ENCODE data around the gene MYLK.

Gene MYLK

DNA sequence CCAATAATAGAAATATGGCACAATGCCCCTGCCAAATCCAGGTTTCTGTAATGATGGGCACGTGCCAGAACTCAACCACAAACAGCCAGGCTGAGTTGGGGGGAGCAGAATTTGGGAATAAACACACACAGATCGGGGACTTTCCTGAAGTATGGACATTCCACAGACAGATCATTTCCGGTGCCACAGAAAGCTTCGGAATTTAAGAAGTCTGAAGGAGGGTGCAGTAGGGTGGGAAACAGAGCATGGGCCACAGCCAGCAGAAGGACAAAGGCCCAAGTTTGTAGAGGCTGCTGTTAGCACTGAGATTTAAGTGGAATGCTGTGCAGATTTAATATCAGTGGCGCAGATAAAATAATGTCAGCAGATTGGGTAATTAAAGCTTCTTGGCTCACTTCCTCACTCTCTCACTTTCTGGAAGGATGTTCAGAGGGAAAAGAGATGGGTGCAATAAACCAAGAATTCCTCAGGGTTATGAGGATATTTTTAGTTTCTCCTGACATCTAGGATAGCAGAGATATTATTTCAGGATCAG, 67.4 kb downstream of the MYLK start:
- TF ChIP-seq SPI1 (IDR thresholded peaks at IDR 0.05; ENCODE audit: borderline replicate concordance, low read depth) (no peak), REST (IDR thresholded peaks at IDR 0.05; ENCODE audit: insufficient replicate concordance, low read depth) (no peak), CTCF (IDR thresholded peaks at IDR 0.05; ENCODE audit: insufficient read depth, low read length) (no peak), POLR2AphosphoS5 (IDR thresholded peaks at IDR 0.05; ENCODE audit: low read depth) (no peak), GABPA (IDR thresholded peaks at IDR 0.05; ENCODE audit: low read depth) (no peak)
- no peak for DNase-seq (ENCODE audit: low read depth in 1 of 2, low spot score in 1 of 2)
- Histone ChIP-seq H3K27ac (replicated peaks) (no peak overlapping the region), H3K27me3 (ENCODE audit: insufficient read depth, poor library complexity, severe bottlenecking) (no peaks in the 10 kb centered on the region), H3K4me3 (replicated peaks; ENCODE audit: insufficient read depth, low read length) (no peak overlapping the region)

DNA sequence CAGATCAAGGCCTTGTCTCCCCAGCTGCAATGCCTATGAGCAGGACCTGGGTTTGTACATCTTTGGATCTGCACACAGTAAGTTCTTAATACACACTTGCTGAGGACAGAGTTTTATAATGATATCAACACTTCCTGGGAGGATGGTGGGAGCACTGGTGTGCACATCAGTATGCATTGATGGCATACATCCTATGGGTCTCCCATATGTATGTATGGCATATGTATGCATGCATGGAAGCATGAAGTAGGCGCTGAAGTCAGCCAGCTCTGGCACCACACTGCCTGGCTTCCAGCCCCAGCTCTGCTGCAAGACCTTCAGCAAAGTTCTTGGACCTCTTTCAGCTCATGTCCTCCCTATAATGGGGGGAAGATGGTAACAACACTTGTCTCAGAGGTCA, 68.2 kb downstream of the MYLK start:
- DNase-seq (ENCODE audit: low read depth in 1 of 2, low spot score in 1 of 2), result no peak
- no peak overlapping the region for H3K4me3 ChIP-seq (replicated peaks; ENCODE audit: insufficient read depth, low read length)
- no peaks in the 10 kb centered on the region for H3K27me3 ChIP-seq (ENCODE audit: insufficient read depth, poor library complexity, severe bottlenecking)
- no peak overlapping the region for H3K27ac ChIP-seq (replicated peaks)
- TF ChIP-seq CTCF (IDR thresholded peaks at IDR 0.05; ENCODE audit: insufficient read depth, low read length), result no peak
- TF ChIP-seq GABPA (IDR thresholded peaks at IDR 0.05; ENCODE audit: low read depth), result no peak
- no peak for TF ChIP-seq REST (IDR thresholded peaks at IDR 0.05; ENCODE audit: insufficient replicate concordance, low read depth)
- no peak for TF ChIP-seq POLR2AphosphoS5 (IDR thresholded peaks at IDR 0.05; ENCODE audit: low read depth)
- no peak for TF ChIP-seq SPI1 (IDR thresholded peaks at IDR 0.05; ENCODE audit: borderline replicate concordance, low read depth)

DNA sequence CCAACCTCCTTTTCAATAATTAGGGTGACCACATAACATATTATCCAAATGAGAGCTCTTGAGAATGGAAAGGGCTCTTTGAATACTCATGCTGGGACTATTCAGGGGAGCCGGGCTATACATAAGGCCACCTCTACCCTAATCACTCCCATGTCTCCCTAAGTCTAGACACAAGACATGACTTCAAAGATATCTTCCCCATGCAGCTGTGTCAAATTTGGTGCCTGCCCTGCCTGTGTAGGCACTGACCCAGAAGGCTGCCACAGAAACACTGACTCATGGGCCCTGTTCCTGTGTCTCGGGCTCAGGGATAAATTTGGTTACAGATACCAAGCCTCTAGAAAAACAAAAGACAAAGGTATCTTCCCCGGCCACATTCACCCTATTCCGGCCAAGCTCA, 70.3 kb downstream of the MYLK start:
- TF ChIP-seq GABPA (IDR thresholded peaks at IDR 0.05; ENCODE audit: low read depth) (no peak), POLR2AphosphoS5 (IDR thresholded peaks at IDR 0.05; ENCODE audit: low read depth) (no peak), SPI1 (IDR thresholded peaks at IDR 0.05; ENCODE audit: borderline replicate concordance, low read depth) (no peak), REST (IDR thresholded peaks at IDR 0.05; ENCODE audit: insufficient replicate concordance, low read depth) (no peak), CTCF (IDR thresholded peaks at IDR 0.05; ENCODE audit: insufficient read depth, low read length) (no peak)
- DNase-seq (ENCODE audit: low read depth in 1 of 2, low spot score in 1 of 2), result no peak
- H3K27me3 ChIP-seq (ENCODE audit: insufficient read depth, poor library complexity, severe bottlenecking), result no peaks in the 10 kb centered on the region
- no peak overlapping the region for H3K4me3 ChIP-seq (replicated peaks; ENCODE audit: insufficient read depth, low read length)
- no peak overlapping the region for H3K27ac ChIP-seq (replicated peaks)

Measured in HL-60 (cell line).